HG03457 (cell line): ENCODE measurements around the gene GABRB3.

Experiments
- ATAC-seq: cut with Tn5 transposase; IDR thresholded peaks from one replicate; pipeline ENCODE4 v1.9.1; 2021; ENCODE audit warnings: moderate number of reproducible peaks; ENCODE audit not compliant: unreplicated experiment

GABRB3 gene

GRCh38 chr15:26562336-26562735 is 210.5 kb downstream of the GABRB3 start:
- no peak for ATAC-seq

DNA sequence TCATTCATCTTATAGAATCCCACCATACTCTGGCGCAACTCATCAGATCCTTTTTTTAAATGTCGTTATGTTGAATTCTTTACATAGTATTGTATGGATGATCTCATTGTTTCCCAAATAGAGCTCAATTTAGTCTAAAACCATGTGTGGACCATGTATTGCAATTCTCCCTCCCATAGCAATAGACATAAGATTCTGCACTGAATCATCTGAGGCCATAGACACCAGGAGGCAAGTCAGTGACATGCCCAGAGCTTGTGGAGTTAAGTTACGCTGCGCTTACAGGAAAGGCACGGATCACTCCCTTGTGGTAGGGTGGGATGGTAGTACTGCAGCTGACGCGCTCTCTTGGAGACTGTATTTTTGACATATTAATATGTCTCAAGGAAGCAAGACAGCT is 211.0 kb downstream of the GABRB3 start:
- no peak for ATAC-seq

GRCh38 chr15:26561130-26561529 is 211.7 kb downstream of the GABRB3 start:
- no peak for ATAC-seq

DNA sequence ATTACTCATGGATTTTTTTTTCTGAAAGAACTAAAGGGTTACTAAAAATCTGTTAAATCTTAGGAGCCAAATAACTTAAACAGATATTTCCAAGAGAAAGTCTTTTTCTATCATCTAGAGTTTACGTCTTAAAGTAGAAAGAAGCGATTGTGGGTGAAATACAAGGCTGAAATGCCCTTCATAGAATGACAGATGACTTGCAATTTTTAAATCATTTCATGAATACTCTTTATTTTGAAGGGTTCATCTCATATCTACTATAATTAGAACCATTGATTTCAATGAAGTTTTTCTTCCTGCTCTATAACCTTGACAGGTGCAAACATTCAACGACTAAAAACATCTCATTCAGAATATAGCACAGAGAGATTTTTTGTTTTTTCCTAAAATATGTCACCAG is 217.0 kb downstream of the GABRB3 start:
- no peak for ATAC-seq

GRCh38 chr15:26551473-26551872 is 221.4 kb downstream of the GABRB3 start:
- no peak for ATAC-seq

DNA sequence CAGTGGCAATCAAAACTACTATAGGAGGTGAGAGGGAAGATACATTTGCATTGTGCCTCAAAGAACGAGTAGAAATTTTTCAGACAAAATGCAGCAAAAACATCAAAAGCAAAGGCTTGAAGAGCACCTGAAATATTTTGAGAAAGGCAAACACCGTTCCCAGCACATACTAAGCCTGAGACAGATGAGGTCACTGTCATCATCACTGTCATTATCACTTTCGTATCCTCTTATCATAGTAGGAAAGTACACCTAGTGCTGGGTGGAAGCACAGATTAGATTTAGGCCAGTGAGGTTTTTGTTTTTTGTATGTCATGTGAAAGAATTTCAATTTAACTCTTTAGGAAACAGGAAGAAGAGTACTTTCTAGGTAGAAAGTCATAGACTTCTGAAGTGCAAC is 222.0 kb downstream of the GABRB3 start:
- ATAC-seq = no peak

GRCh38 chr15:26537663-26538062 is 235.2 kb downstream of the GABRB3 start:
- no peak for ATAC-seq

DNA sequence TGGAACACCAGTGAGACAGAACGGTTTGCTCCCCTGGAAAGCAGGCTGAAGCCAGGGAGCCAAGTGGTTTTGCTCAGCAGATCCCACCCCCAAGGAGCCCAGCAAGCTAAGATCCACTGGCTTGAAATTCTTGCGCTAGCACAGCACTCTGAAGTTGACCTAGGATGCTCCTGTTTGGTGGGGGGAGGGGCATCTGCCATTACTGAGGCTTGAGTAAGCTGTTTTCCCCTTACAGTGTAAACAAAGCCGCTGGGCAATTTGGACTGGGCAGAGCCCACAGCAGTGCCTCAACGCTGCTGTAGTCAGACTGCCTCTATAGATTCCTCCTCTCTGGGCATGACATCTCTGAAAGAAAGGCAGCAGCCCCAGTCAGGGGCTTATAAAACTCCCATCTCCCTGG is 241.4 kb downstream of the GABRB3 start:
- no peak for ATAC-seq

DNA sequence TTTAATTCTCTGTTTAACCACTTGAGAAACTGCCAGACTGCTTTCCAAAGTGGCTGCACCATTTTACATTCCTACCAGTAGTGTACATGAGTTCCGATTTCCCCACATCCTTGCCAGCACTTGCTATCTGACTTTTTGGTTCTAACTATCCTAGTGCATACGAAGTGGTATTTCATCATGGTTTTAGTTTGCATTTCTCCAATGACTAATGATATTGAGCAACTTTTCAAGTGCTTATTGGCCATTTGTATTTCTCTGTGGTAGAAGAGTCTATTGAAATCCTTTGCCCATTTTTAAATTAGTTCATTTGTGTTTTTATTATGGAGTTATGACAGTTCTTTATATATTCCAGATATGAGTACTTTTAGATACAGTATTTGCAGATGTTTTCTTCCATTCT is 247.8 kb downstream of the GABRB3 start:
- ATAC-seq = no peak

DNA sequence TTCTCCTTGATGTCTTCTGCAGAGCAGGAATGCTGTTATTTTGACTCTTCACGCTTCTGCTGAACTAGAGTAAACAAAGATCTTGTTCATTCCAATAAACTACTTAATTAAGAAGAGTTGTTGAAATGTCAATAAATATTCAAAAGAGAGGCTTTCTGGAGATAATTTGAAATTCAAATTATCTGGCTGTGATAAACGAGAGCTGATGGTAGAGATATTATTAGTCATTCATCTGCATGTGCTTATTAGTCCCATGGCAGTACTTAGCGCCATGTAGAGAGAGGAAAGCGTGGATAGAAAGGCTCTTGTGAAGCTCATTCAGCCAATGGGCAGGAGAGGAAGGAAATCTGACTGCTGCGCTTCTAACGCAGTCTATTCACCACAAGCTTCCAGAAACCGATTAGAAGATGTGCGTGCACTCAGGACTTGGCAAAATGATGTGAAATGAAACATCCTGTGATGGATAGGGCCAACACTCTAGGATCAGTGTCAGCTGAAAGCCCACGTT is 251.1 kb downstream of the GABRB3 start:
- no peak for ATAC-seq

- no peak for ATAC-seq
Observed at GRCh38 chr15:26521130-26521529, 251.7 kb downstream of the GABRB3 start.

GRCh38 chr15:26518885-26519284 is 254.0 kb downstream of the GABRB3 start:
- no peak for ATAC-seq

DNA sequence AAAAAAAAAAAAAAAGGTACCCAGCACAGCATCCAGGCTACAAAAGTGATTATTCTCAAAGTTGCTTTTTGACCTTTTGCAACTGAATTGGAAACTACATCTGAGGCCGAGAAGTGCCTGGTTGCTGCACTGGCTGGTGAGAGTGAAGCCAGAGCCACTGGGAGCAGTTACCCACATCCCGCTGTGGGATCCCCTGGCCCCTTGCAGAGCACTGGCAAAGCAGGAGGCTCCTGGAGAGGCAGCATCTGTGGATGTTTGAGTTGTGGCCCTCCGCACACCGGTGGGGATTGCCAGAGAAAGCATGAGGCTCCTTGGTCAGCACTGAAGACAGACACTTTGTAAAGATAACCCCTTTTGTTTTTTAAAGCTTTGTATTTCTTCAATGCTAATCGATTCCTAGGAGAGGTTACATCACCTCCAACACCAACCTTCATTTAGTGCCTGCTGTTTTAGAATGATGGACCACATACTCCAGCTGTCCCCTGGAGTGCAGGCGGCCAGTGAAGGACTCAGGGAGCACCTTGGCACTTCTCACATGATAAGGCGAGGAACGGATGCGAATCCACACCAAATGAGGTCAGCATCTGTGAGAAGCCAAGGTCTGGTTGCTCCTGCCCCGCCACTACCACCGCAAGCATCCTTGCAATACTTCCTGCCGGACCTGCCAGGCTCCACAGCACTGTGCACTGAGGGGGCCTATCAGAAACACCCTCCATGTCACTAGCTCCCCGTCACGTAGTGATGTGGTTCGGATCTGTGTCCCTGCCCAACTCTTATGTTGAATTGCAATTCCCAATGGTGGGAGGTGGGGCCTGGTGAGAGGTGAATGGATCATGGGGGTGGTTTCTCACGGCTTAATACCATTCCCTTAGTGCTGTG is 256.5 kb downstream of the GABRB3 start:
- ATAC-seq = no peak

DNA sequence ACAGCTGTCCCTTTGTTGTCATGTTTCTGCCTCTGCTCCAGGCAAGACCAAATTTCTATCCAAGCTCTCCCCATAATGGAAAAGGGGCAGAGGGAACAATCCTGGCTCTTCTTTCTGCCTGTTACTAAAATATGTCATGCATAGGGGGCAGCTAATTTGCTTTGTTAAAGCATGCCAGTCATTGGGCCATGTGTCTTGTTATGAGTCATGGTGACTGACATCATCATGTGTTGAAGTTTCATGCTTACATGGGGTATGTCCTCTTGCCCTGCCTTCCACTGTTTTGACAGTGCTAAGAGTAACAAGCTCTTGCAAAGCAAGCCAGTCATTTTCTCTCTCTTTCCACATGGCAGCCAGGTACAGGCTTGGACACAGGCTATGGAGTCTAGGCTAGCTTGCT is 268.9 kb downstream of the GABRB3 start:
- no peak for ATAC-seq
